Right cardiac atrium (tissue), 5 donors: Measurements from ENCODE around the gene TECR. TPM values are rescaled to one million over a fixed set of nuclear protein-coding genes. Genes with fewer than 3 reads are reported as not detected.

Experiments
- ATAC-seq, 2 donors: fragments of 200-7000 bp; cut with Tn5 transposase; one replicate each; pipeline versions ENCODE4 v1.8.0 to v1.9.1; 2020; ENCODE audit warnings: moderate library complexity in 2 of 2, mild to moderate bottlenecking in 1 of 2
- DNase-seq, 3 donors: peaks; one replicate each; pipeline ENCODE4 v3.0.0-alpha.2; 2020
- H3K27ac ChIP-seq: one replicate; pipeline ENCODE4 v1.5.1; 2013; ENCODE audit warnings: mild to moderate bottlenecking, low read length, control low read depth, moderate library complexity
- H3K27me3 ChIP-seq: one replicate; pipeline ENCODE4 v1.6.1; 2013; ENCODE audit not compliant: control insufficient read depth, insufficient read depth
- H3K4me1 ChIP-seq: one replicate; pipeline ENCODE4 v1.6.1; 2013; ENCODE audit warnings: low read length; ENCODE audit not compliant: control insufficient read depth, insufficient read depth
- H3K4me3 ChIP-seq: one replicate; pipeline ENCODE4 v1.5.1; 2013; ENCODE audit warnings: low read length, control low read depth
- H3K9me3 ChIP-seq: one replicate; pipeline ENCODE4 v1.6.1; 2013; ENCODE audit warnings: low read length; ENCODE audit not compliant: control insufficient read depth
- WGBS: extraction: QIAGEN DNeasy Blood & Tissue Kit; methylation state at CpG from one replicate; pipeline ENCODE4 v1.1.7; 2013; 5-methylcytosine and 5-hydroxymethylcytosine counted together
- intact Hi-C, 4 donors: fragments of 100-400 bp; cut with DNase I; formaldehyde crosslinking; loops; one replicate each; pipeline versions ENCODE4 v1.11.0 to v1.14.0; 2022 to 2023
- polyA plus RNA-seq: library from polyadenylated mRNA; stranded (reverse); fragments of 200-250 nt; gene quantifications from one replicate; pipeline ENCODE4 v1.2.3, GENCODE V29; 2013
- total RNA-seq, 4 donors: library from RNA; stranded (reverse); fragmentation: NEBNext Ultra II Directional; extraction: Animal tissue kit (Norgen Biotek cat#: 25700); gene quantifications; one replicate each; pipeline ENCODE4 v1.2.1, GENCODE V29; 2021
- donor health status: healthy with polysubstance abuse.
- donor health status: DM: no; HTN: yes; CAD: no.
- donor health status: DM: no; HTN: no; CAD: no.
- donor health status: DM: no; HTN: yes; CAD: no; lungs with severe emphysema.
- donor health status: DM: yes; HTN: yes; CAD: no.

Gene TECR
- total and polyA plus RNA-seq, 5 donors: 92.3 to 116 (median 99.3) TPM

GRCh38 chr19:14510311-14511228 is 18.8 kb upstream of the TECR start:
- 50% methylated on average over 22 of the region's 22 CpGs for WGBS
- Histone ChIP-seq H3K27me3 (no peaks in the 10 kb centered on the region), H3K9me3 (no peaks in the 10 kb centered on the region), H3K4me3 (no peak overlapping the region), H3K27ac (no peak overlapping the region), H3K4me1 (no peaks in the 10 kb centered on the region)
- intact Hi-C loops: no loop called here
- ATAC-seq (peak; percentile 20 to 21), DNase-seq (peak; percentile 44 to 68 (median 66))

GRCh38 chr19:14511229-14511593 is 18.2 kb upstream of the TECR start:
- DNase-seq: no peak
- H3K9me3 ChIP-seq: no peaks in the 10 kb centered on the region
- 83% methylated on average over 4 of the region's 4 CpGs for WGBS
- intact Hi-C loops: no loop called here
- H3K4me3 ChIP-seq: no peak overlapping the region
- no peak overlapping the region for H3K27ac ChIP-seq
- H3K4me1 ChIP-seq: peaks cover 4% of the 10 kb centered on the region
- peak in 1 of 2 donors; percentile 8 for ATAC-seq
- H3K27me3 ChIP-seq: no peaks in the 10 kb centered on the region

GRCh38 chr19:14512406-14512961 is 16.9 kb upstream of the TECR start:
- H3K4me1 ChIP-seq: peaks cover 5% of the 10 kb centered on the region
- H3K27ac ChIP-seq: no peak overlapping the region

GRCh38 chr19:14514215-14514863 is 15.1 kb upstream of the TECR start:
- Histone ChIP-seq H3K27me3 (no peaks in the 10 kb centered on the region), H3K4me1 (peaks cover 5% of the 10 kb centered on the region), H3K27ac (no peak overlapping the region), H3K9me3 (no peaks in the 10 kb centered on the region), H3K4me3 (no peak overlapping the region)
- DNase-seq: peak in 1 of 3 donors; percentile 33
- WGBS: 77% methylated on average over 8 of the region's 8 CpGs
- intact Hi-C loops: no loop called here
- no peak for ATAC-seq

More at GRCh38 chr19:14512406-14512961, 16.9 kb upstream of the TECR start:
- ATAC-seq: no peak
- intact Hi-C loops: no loop called here
- WGBS: 93% methylated on average over 14 of the region's 14 CpGs
- H3K9me3 ChIP-seq: no peaks in the 10 kb centered on the region
- H3K4me3 ChIP-seq: no peak overlapping the region
- H3K27me3 ChIP-seq: no peaks in the 10 kb centered on the region
- DNase-seq: peak in 1 of 3 donors; percentile 32

GRCh38 chr19:14515501-14516047 is 13.8 kb upstream of the TECR start:
- 67% methylated on average over 8 of the region's 8 CpGs for whole genome bisulfite sequencing
- intact Hi-C loops: no loop called here
- H3K4me1 ChIP-seq: peaks cover 5% of the 10 kb centered on the region
- no peaks in the 10 kb centered on the region for H3K9me3 ChIP-seq
- H3K27me3 ChIP-seq: no peaks in the 10 kb centered on the region
- no peak overlapping the region for H3K27ac ChIP-seq
- DNase-seq: peak in 1 of 3 donors; percentile 79
- H3K4me3 ChIP-seq: no peak overlapping the region
- no peak for ATAC-seq

- peak overlapping the region; percentile 88 for H3K4me3 ChIP-seq
- WGBS: 62% methylated on average over 15 of the region's 15 CpGs
- no peaks in the 10 kb centered on the region for H3K27me3 ChIP-seq
- intact Hi-C loops: no loop called here
- DNase-seq: no peak
- no peak overlapping the region for H3K27ac ChIP-seq
- no peak for ATAC-seq
- peaks cover 5% of the 10 kb centered on the region for H3K4me1 ChIP-seq
- H3K9me3 ChIP-seq: no peaks in the 10 kb centered on the region
These were observed 13.3 kb upstream of the TECR start for GRCh38 chr19:14516048-14516534.

- Histone ChIP-seq H3K9me3 (no peaks in the 10 kb centered on the region), H3K27ac (peak overlapping the region; percentile 56), H3K27me3 (no peaks in the 10 kb centered on the region), H3K4me1 (peaks cover 5% of the 10 kb centered on the region), H3K4me3 (peak overlapping the region; percentile 88)
- ATAC-seq (no peak), DNase-seq (no peak)
- WGBS: 29% methylated on average over 22 of the region's 22 CpGs
- intact Hi-C loops: no loop called here
These were observed 12.5 kb upstream of the TECR start for GRCh38 chr19:14516746-14517438.

GRCh38 chr19:14517446-14517839 is 12.0 kb upstream of the TECR start:
- intact Hi-C loops: no loop called here
- ATAC-seq: peak in 1 of 2 donors; percentile 1
- peaks cover 5% of the 10 kb centered on the region for H3K4me1 ChIP-seq

GRCh38 chr19:14517840-14518505 is 11.4 kb upstream of the TECR start, which contains the start of gene DNAJB1:
Gene DNAJB1 (minus strand): TSS chr19:14518397. CDS start chr19:14518349, 48 bp downstream.
- H3K4me3 ChIP-seq: peak within 1 kb of the TSS; percentile 88
- WGBS: under 1% methylated on average over 82 of the region's 82 CpGs
- H3K4me1 ChIP-seq: peaks cover 5% of the 10 kb centered on the region
- intact Hi-C loops: no loop called here
- peak; percentile 88 to 95 (median 95) for DNase-seq
- H3K27ac ChIP-seq: peak within 1 kb of the TSS; percentile 96
- ATAC-seq: peak; percentile 87 to 89
- H3K27me3 ChIP-seq: no peaks in the 10 kb centered on the region
- H3K9me3 ChIP-seq: no peaks in the 10 kb centered on the region

More at GRCh38 chr19:14517446-14517839, 12.0 kb upstream of the TECR start:
- Histone ChIP-seq H3K4me3 (peak overlapping the region; percentile 88), H3K27ac (peak overlapping the region; percentile 26), H3K27me3 (no peaks in the 10 kb centered on the region), H3K9me3 (no peaks in the 10 kb centered on the region)
- DNase-seq: no peak
- WGBS: under 1% methylated on average over 32 of the region's 32 CpGs
